GM19324 (cell line): ENCODE data around the gene PLS3.
"Not testable (repeated sequence)": the region's sequence is repeated elsewhere in the genome, so short reads cannot be mapped to it uniquely, and the experiment has no call there.

Experiments
- ATAC-seq: cut with Tn5 transposase; IDR thresholded peaks from one replicate; pipeline ENCODE4 v1.9.1; 2021; ENCODE audit warnings: mild to moderate bottlenecking, moderate library complexity; ENCODE audit not compliant: unreplicated experiment, low FRiP score

Gene PLS3

DNA sequence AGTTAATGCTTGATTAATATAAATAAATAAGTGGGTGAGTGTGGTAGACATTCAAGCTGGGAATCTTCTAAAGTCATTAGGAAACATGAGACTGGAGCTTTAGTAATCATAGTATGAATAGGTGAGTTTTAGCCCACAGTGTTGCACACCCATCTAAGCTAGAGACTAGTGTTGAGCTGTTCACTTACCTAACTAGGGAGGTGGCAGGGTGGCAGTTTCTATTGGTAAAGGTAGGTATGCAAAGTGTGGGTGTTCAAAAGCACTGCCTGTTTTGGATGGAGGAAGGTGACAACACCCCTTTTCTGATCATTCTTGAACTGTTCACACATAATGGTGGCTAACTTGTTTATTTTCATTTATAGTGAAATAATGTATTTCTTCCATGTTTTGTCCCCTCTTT lies 41.3 kb downstream of the PLS3 start:
- no peak for ATAC-seq

DNA sequence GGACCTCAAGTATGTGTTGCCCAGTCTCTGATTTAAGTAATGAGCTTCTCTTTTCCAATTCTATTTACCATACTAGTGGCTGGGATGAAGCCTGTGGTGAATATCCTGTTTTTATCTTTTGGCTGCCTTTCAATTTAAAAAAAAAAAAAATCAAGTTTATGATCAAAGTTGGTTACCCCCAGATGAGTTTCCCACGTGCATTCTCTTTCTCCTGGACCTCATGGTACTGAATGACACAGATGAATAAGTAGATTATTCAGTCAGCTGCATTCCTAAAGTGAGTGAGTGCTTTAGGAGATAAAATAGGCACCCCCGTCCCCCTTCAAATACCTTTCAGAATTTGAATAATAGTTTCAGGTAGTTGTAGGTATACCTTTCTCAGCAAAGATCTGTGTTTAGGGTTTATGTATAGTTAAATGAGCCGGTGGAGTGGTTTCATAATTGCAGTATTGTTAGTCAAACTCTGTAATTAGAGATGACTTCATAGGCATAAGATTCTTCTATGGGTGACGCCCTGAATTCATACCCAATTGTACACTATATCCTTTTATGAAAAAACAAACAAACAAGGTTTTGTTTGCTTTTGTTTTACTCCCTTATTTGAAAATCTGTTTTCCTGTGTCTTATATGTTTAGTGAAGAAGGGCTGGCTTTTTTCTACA lies 41.9 kb downstream of the PLS3 start:
- ATAC-seq: no peak

DNA sequence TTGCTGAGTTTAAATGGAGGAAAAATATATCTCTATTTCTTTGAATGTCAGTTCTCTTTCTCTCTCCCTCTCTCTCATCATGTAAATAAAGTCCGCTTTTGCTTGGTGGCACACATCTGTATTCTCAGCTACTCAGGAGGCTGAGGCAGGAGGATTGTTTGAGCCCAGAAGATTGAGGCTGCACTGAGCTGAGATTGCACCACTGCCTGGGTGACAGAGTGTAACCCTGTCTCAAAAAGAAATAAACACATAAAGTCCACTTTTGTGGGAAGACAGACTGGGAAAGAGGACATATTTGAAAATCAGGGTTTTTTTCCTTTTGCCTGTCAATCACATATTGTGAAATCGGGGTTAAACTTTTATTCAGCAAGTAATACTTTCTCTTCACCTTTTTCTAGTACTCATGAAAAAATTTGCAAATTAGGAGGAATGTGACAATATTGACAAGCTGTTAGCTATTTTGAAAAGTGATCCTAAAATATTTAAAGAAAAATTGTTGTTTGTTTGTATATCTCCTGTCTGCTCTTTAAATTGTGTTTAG lies 42.6 kb downstream of the PLS3 start:
- ATAC-seq: no peak

DNA sequence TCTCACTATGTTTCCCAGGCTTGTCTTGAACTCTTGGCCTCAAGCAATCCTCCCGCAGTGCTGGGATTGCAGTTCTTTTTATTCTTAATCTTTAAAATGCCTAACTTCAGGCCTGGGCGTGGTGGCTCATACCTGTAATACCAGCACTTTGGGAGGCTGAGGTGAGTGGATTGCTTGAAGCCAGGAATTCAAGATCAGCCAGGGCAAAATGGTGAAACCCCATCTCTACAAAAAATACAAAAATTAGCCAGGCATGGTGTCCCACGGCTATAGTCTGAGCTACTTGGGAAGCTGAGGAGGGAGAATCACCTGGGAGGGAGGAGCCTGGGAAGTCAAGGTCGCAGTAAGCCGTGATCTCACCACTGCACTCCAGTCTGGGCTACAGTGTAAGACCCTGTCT lies 45.9 kb downstream of the PLS3 start:
- ATAC-seq: no peak

DNA sequence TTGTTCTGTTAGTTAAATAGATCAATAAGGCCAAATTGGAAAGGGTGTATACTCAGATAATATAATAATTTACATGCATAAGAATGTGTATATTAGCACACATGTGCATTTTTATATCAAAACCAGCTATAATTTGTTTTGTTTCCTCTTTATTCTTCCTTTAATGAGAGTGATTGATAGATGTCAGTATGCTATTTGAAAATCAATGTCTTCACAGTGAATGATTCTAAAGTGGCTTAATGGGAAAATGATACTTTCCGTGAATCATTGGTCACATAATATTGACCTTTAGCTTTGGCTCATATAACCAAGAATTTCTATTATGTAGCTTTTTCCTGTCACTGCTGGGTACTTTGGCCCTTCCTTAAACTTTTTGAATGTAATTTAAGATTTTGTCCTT lies 48.6 kb downstream of the PLS3 start:
- no peak for ATAC-seq

DNA sequence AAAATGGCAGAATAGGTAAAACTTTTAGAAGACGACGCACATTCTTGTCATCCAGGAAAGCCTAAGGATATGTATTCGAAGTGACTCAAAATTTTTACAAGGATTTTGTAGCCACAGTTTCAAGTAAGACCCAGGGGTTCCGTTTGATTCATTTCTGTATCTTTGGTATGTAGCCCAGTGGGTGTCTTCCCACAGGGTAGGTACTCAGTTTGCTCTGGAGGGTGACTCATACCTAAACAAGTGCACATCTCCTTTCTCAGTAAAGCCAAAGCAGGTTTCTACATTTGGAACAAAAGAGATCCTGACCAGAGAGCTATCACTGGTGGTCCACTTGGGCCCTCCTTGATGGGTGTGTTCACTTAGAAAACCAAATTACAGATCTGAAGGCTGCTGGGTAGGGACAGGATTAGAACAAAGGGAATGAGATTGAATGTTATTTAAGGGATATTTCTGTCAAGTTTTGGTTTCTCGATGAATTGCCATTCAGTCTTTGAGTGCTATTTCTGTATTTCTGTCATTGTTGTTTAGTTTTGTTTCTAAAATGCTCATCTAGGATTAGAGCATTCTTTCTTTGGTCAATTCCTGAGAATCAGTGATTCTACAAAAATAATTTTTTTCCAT lies 56.1 kb downstream of the PLS3 start:
- no peak for ATAC-seq

DNA sequence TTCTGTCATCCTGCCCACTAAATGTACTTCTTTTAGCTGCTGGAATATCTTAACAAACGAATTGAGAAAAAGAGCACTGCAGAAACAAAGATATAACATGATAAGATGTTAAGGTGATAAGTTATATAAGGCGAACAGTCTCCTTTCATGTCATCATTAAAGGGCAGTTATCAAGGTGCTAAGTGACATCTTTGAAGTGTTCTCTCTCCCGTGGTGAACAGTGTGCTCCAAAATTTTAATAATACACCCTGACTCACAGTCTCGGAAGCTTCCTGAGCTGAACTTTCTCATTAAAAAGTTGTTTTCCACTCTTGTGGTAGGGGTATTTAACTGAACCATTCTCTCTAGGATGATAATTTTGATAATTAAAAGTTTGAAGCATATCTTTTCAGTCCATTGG lies 61.6 kb downstream of the PLS3 start:
- ATAC-seq: no peak

DNA sequence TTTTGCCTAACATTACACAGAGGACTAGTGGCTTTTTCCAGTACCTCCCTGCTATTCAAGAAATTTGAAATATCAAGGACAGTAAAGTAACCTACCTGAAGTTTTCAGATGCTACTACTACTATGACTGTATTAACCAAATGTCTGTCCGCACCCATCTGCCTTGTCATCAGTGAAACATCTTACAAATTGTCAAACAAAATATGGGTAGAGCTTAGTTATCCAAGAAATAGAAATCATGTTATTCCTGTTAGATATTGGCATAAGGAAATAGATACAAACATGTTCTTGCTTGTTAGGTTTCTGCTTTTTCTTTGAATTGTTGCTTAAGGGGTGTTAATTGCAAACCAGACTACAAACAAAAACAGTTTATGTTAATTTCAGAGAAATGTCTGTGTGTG lies 63.9 kb downstream of the PLS3 start:
- no peak for ATAC-seq

DNA sequence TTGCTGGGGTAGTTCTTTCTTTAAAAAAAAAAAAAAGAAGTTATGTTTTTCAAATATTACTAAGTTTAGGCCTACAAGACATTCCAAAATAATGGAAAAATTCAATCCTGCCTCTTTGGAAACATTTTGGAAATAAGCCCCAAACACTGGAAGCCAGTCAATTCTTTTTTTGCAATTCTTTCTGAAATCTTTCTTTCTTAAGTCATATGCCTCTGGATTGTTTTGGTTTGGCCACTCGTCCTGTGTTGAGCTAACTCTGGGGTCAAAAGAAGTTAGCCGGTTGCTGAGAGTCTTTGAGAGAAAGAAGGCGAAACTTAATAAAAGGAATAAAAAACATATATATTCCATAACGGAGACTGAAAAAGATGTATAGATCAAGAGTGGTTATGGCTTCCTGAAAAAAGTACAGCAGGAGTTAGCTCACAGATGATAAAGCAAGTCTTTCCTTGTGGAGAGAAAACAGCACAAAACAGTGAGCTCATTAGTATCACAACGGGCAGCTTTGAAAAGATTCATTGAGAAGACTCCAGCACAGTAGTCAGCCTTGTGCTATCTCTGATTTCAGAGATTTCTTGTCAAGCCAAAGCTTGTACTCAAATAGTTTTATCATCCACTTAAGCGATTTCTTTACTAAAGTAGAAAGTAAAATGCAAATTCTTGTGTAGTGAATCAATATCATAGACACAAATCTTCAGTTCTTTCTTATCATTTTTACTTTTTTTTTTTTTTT lies 64.8 kb downstream of the PLS3 start:
- ATAC-seq: no peak

DNA sequence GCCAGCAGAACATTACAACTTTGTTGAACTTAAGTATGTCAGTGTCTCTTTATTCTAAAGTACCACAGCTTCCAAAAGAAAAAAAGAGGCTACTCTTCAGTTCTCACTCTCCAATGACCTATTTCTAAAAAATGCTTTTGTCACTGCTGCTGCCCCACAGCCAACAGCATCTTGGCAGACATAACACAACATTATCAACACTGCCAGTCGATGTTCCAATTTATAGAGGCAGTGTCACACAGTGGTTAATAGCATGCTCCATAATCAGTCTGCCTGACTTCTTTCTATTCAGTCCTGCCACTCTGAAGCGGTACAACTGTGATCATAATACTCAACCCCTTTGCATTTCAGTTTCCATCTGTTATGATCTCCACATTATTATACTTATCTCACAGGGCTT lies 69.2 kb downstream of the PLS3 start:
- no peak for ATAC-seq

DNA sequence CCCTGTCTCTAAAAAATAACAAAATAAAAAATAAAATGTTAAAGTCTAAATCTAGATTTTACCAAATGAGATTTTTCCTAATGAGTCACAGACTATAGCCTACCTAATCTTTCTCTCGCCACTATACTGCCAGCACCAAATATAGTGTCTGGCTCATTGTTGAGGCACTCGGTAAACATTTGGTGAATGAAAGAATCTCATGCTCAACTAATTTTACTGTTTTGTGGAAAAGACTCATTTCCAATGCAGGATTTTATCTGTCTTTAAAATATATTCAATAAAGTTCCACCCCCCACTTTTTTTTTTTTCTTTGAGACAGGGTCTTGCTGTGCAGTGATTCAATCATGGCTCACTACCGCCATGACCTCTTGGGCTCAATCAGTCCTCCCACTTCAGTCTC lies 71.5 kb downstream of the PLS3 start:
- no peak for ATAC-seq

DNA sequence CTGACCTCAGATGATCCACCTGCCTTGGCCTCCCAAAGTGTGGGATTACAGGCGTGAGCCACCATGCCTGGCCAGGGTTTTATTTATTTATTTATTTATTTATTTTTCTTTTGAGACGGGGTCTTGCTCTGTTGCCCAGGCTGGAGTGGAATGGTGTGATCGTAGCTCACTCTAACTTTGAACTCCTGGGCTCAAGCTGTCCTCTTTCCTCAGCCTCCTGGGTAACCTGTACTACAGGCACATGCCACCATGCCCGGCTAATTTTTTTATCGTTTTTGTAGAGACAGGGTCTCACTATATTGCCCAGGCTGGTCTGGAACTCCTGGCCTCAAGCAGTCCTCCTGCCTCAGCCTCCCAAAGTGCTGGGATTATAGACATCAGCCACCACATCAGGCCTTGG lies 72.4 kb downstream of the PLS3 start:
- ATAC-seq: not testable (repeated sequence)

DNA sequence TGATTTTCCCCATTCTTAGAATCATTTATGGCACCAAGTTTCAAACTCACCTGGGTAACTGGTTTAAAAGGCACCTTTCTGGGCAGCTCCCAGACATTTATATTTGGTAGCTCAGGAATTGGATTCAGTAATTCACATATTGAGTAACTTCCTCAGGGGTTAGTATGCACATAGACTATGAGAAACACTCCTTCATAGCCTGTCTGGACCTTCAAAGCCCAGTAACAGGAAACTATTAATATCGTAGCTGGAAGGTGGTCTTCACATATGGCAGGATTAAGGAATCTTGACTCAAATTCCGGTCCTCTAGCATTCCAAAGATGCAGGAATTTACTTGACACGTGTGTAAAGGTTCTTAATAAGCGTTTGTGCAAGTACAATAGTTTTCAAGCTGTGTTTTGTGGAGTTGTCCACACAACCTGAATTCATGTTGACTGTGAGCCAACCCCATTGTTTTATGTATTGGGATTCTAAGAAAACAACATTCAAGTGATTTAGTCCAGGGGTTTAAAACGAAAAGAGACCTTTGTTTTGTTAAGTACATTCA lies 78.4 kb downstream of the PLS3 start:
- no peak for ATAC-seq

DNA sequence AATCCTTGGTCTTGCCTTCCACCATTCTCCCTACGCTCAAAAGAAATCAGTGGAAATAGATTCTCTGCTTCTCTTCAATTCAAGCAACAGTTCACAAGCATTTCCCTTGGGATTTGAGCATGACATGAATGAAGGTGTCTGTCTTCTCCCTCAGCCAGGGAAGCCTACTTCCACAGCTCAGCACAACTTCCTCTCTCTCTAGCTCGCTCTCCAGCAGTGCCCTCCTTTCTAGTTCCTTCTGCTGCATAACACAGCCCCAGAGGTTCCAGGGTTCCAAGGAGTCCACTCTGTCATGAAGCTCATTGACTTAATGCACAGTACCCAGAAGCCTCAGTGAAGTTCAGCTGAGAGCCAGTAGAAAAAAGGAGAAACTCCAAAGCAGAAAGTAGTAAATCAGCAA lies 81.3 kb downstream of the PLS3 start:
- no peak for ATAC-seq

DNA sequence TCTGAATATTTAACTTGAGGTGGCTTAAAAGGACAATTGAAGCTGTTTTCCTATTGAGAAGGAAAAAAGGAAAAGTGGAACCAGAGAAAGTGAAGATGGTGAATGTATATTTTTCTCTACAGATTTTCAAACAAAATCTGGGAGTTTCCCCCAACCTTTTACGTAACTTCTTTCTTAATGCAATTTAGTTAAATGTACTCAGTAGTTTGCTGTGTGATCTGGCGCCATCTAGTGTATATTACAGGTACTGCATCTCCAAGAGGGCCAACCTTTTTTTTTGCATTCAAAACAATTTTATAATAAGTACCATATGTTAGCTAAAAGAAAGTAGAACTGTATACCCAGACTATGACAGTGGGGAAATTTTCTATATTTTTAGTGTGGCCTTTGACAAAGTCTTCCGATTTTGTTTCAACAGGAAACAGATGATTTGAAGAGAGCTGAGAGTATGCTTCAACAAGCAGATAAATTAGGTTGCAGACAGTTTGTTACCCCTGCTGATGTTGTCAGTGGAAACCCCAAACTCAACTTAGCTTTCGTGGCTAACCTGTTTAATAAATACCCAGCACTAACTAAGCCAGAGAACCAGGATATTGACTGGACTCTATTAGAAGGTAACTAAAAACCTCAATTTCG lies 82.0 kb downstream of the PLS3 start:
- no peak for ATAC-seq

DNA sequence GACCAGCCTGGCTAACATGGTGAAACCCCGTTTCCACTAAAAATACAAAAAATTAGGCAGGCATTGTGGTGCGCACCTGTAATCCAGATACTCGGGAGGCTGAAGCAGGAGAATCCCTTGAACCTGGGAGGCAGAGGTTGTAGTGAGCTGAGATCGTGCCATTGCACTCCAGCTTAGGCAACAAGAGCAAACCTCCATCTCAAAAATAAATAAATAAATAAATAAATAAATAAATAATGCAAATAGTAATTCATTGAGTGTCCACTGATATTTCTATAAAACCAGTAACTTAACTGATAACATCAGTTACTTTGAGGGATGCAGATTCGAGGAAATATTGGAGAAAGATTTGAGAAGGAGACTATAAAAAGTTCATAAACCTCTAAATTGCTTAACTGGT lies 83.4 kb downstream of the PLS3 start:
- not testable (repeated sequence) for ATAC-seq

DNA sequence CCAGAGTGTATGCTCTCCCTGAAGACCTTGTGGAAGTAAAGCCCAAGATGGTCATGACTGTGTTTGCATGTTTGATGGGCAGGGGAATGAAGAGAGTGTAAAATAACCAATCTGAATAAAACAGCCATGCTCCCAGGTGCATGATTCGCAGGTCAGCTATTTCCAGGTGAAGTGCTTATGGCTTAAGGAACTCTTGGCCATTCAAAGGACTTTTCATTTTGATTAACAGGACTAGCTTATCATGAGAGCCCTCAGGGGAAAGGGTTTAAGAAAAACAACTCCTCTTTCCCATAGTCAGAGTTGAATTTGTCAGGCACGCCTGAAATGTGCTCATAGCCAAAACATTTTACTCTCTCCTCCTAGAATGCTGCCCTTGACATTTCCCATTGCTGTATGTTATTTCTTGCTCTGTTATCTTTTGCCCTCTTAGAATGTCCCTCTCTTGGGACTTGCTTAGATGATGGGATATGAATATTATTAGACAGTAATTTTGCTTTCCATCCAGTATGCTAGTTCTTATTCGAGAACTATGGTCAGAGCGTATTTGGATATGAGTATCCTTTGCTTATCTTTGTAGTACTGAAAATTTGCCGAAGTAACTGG lies 88.6 kb downstream of the PLS3 start:
- ATAC-seq: no peak

DNA sequence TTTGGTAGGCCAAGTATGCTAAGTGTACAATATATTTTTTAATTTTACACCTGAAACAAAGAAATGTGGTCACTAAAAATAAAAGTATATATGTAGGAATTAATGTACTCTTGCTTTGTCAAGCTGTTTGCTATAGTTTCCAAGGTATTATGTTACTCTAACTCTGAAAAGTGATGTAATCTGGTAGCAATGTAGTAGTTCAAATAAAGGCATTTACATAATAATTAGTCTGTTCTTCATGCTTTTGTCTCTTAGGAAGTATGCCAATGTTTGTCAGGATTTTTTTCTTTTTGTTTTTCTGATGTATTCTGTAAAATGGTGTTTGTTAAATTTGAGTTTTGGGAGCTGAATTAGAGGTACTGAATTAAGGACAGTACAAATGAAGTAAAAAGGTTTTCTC lies 89.5 kb downstream of the PLS3 start:
- ATAC-seq: no peak

DNA sequence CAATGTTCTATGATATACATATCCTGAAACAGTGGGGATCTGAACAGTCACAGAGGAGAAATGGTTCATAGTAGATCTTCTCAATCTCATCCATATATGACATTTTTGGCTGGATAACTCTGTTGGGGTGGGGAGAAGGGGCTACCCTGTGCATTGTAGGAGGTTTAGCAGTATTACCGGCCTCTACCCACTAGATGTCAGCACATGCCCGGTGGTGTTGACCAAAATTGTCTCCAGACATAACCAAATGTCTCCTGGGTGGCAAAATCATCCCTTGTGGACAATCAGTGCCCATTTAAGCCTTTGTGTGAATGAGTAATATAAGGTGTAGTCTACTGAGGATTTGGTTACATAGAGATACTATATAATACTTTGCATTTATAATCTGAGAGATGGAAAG lies 89.9 kb downstream of the PLS3 start:
- ATAC-seq: no peak

DNA sequence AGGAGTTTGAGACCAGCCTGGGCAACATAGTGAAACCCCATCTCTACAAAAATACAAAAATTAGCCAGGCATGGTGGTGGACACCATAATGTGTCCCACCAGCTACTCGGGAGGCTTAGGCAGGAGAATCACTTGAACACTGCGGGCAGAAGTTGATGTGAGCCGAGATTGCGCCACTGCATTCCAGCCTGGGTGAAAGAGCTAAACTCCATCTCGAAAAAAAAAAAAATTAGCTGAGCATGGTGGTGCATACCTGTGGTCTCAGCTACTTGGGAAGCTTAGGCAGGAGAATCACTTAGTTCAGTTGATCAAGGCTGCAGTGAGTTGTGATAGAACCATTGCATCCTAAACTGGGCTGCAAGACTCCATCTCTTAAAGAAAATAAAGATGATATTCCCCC lies 91.2 kb downstream of the PLS3 start:
- no peak for ATAC-seq

DNA sequence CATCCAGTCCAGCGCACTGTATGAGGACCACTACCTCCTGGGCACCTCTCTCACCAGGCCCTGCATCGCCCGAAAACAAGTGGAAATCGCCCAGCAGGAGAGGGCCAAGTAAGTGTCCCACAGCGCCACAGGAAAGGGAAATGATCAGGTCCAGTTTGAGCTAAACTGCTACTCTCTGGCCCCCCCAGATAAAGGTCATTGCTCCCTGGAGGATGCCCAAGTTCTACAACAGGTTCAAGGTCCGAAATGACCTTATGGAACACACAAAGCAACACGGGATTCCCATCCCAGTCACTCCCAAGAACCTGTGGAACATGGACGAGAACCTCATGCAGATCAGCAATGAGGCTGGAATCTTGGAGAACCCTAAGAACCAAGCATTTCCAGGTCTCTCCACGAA lies 104.1 kb downstream of the PLS3 start:
- no peak for ATAC-seq
